ENCODE results near the gene ASAP2.

Gene ASAP2

DNA sequence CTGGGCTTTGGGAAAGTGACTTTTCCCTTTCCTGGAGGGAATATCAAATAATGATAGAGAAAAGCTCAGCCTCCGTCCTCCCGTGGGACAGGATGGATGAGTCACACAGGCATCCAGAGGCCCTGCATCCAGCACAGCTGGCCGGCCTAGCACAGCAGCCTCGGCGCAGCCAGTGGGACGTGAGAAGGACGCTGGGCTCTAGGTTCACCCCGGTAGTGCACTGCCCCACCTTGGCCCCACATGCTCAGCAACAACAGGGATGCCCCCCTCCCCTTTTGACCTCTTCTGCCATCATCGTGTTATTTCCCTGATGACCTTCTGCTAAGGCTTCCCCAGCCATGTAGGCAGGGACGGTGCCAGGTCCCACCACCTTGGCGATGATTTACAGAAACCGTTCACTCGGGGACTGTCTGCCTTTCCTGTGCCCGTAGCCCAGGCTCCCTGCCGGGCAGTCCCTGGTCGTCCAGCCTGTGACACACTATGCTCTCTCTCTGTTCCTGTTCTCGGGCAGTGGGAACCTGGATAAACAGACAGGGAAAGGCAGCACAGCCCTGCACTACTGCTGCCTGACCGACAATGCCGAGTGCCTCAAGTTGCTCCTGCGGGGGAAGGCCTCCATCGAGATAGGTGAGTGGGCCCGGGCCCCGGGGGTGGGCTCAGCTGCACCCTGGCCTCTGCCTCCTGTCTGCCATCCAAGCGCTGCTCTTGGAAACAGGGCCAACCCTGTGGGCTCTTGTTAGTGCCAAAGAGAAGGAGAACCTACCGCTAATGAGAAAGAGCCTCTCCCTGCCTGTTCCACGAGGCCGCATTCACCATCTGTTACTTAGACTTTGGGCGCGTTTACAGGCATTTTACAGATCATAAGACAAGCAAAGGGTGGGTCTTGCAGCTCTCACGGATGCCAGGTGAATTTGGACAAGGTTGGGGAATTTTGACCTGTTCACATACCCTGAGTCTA, 172.1 kb downstream of the ASAP2 start:
- Histone ChIP-seq H3K27me3 (ENCODE audit: insufficient read depth, low read length, poor library complexity) (no peaks in the 10 kb centered on the region), H3K4me1 (ENCODE audit: insufficient read depth, low read length) (no peaks in the 10 kb centered on the region), H3K36me3 (ENCODE audit: insufficient read depth, low read length) (peaks cover 44% of the 10 kb centered on the region), H3K4me2 (ENCODE audit: insufficient read depth, low read length) (no peak overlapping the region), H3K9me3 (ENCODE audit: insufficient read depth, low read length, severe bottlenecking) (no peaks in the 10 kb centered on the region), H3K79me2 (ENCODE audit: insufficient read depth, low read length) (no peaks in the 10 kb centered on the region), H3K9ac (ENCODE audit: low read depth, low read length) (no peak overlapping the region), H3K27ac (ENCODE audit: low read length) (no peak overlapping the region), H3K4me3 (ENCODE audit: low read depth in 1 of 2, low read length in 2 of 2) (no peak overlapping the region), H4K20me1 (ENCODE audit: insufficient read depth, low read length) (no peaks in the 10 kb centered on the region), H2AFZ (ENCODE audit: low read depth, low read length) (no peak overlapping the region)
- TF ChIP-seq CTCF (IDR thresholded peaks at IDR 0.05; ENCODE audit: borderline replicate concordance, extremely low read depth, low read length, poor library complexity, severe bottlenecking) (no peak), EZH2 (IDR thresholded peaks at IDR 0.05; ENCODE audit: borderline replicate concordance, low read depth, low read length, severe bottlenecking) (no peak)
- ATAC-seq (ENCODE audit: insufficient read depth, low read depth): no peak
- DNase-seq: no peak

GRCh38 chr2:9379391-9379755, 172.8 kb downstream of the ASAP2 start:
- H3K36me3 ChIP-seq (ENCODE audit: insufficient read depth, low read length): peaks cover 42% of the 10 kb centered on the region
- TF ChIP-seq CTCF (IDR thresholded peaks at IDR 0.05; ENCODE audit: borderline replicate concordance, extremely low read depth, low read length, poor library complexity, severe bottlenecking): no peak
- no peak for TF ChIP-seq EZH2 (IDR thresholded peaks at IDR 0.05; ENCODE audit: borderline replicate concordance, low read depth, low read length, severe bottlenecking)
- no peaks in the 10 kb centered on the region for H3K79me2 ChIP-seq (ENCODE audit: insufficient read depth, low read length)
- no peak overlapping the region for H3K4me3 ChIP-seq (ENCODE audit: low read depth in 1 of 2, low read length in 2 of 2)
- H3K9me3 ChIP-seq (ENCODE audit: insufficient read depth, low read length, severe bottlenecking): no peaks in the 10 kb centered on the region
- no peak for DNase-seq
- no peak overlapping the region for H2AFZ ChIP-seq (ENCODE audit: low read depth, low read length)
- no peaks in the 10 kb centered on the region for H3K27me3 ChIP-seq (ENCODE audit: insufficient read depth, low read length, poor library complexity)
- H3K27ac ChIP-seq (ENCODE audit: low read length): no peak overlapping the region
- no peaks in the 10 kb centered on the region for H4K20me1 ChIP-seq (ENCODE audit: insufficient read depth, low read length)
- H3K4me1 ChIP-seq (ENCODE audit: insufficient read depth, low read length): no peaks in the 10 kb centered on the region
- H3K4me2 ChIP-seq (ENCODE audit: insufficient read depth, low read length): no peak overlapping the region
- no peak overlapping the region for H3K9ac ChIP-seq (ENCODE audit: low read depth, low read length)
- no peak for ATAC-seq (ENCODE audit: insufficient read depth, low read depth)

- H3K79me2 ChIP-seq (ENCODE audit: insufficient read depth, low read length): no peaks in the 10 kb centered on the region
- no peak for DNase-seq
- no peak overlapping the region for H2AFZ ChIP-seq (ENCODE audit: low read depth, low read length)
- H3K9ac ChIP-seq (ENCODE audit: low read depth, low read length): no peak overlapping the region
- no peak for ATAC-seq (ENCODE audit: insufficient read depth, low read depth)
- no peaks in the 10 kb centered on the region for H3K4me1 ChIP-seq (ENCODE audit: insufficient read depth, low read length)
- H3K27me3 ChIP-seq (ENCODE audit: insufficient read depth, low read length, poor library complexity): no peaks in the 10 kb centered on the region
- H3K36me3 ChIP-seq (ENCODE audit: insufficient read depth, low read length): peaks cover 43% of the 10 kb centered on the region
- H3K4me2 ChIP-seq (ENCODE audit: insufficient read depth, low read length): no peak overlapping the region
- H3K27ac ChIP-seq (ENCODE audit: low read length): no peak overlapping the region
- no peaks in the 10 kb centered on the region for H3K9me3 ChIP-seq (ENCODE audit: insufficient read depth, low read length, severe bottlenecking)
- no peaks in the 10 kb centered on the region for H4K20me1 ChIP-seq (ENCODE audit: insufficient read depth, low read length)
- H3K4me3 ChIP-seq (ENCODE audit: low read depth in 1 of 2, low read length in 2 of 2): no peak overlapping the region
- TF ChIP-seq EZH2 (IDR thresholded peaks at IDR 0.05; ENCODE audit: borderline replicate concordance, low read depth, low read length, severe bottlenecking) (no peak), CTCF (IDR thresholded peaks at IDR 0.05; ENCODE audit: borderline replicate concordance, extremely low read depth, low read length, poor library complexity, severe bottlenecking) (no peak)
Measured at GRCh38 chr2:9380702-9381628, 174.4 kb downstream of the ASAP2 start.
